IMR-90 (cell line): ENCODE results near the gene CANT1. TPM values are rescaled to one million over a fixed set of nuclear protein-coding genes. Genes with fewer than 3 reads are reported as not detected.
A peak's percentile ranks its signal among the peaks of the same experiment; 100 is the strongest.

Experiments used
- ATAC-seq: fragments of 200-7000 bp; cut with Tn5 transposase; 2 replicates; pipeline ENCODE4 v1.9.1; 2020; ENCODE audit warnings: low read depth, mild to moderate bottlenecking, moderate library complexity
- BruUV-seq: library from RNA; stranded (reverse); fragments of 400-500 nt; replicated peaks from 2 replicates; lab custom pipeline; 2021; lab: Mats Ljungman, UMichigan
- CTCF ChIA-PET: fragments of 300-600 bp; formaldehyde crosslinking; extraction: SDS; loops from one replicate; lab custom pipeline; 2021; ENCODE audit warnings: antibody characterized with exemption; lab: Yijun Ruan, JAX
- POLR2A ChIA-PET: fragments of 300-600 bp; sonication (Branson Sonifier 250); formaldehyde crosslinking; loops from one replicate; lab custom pipeline; 2022; ENCODE audit warnings: antibody characterized with exemption; ENCODE audit not compliant: unreplicated experiment; lab: Charles Lee
- DNase-seq: peaks from one replicate; pipeline ENCODE4 v3.0.0; 2013
- H2AFZ ChIP-seq: replicated peaks from 2 replicates; pipeline ENCODE3; 2013; ENCODE audit warnings: low read length, mild to moderate bottlenecking; ENCODE audit not compliant: poor library complexity
- H2AK5ac ChIP-seq: 2 replicates; pipeline ENCODE4 v1.6.1; 2013; ENCODE audit warnings: low read depth, low read length, inconsistent platforms
- H2AK9ac ChIP-seq: replicated peaks from 2 replicates; pipeline ENCODE3; 2013; ENCODE audit warnings: mild to moderate bottlenecking, low read depth, low read length, moderate library complexity; ENCODE audit not compliant: poor library complexity
- H2BK120ac ChIP-seq: 2 replicates; pipeline ENCODE4 v1.6.1; 2013; ENCODE audit warnings: low read depth, low read length, inconsistent platforms
- H2BK15ac ChIP-seq: 3 replicates; pipeline ENCODE4 v1.6.1; 2013; ENCODE audit warnings: low read depth, low read length, inconsistent platforms
- H2BK20ac ChIP-seq: 2 replicates; pipeline ENCODE4 v1.6.1; 2013; ENCODE audit warnings: low read depth, mild to moderate bottlenecking, inconsistent platforms, low read length, moderate library complexity
- H2BK5ac ChIP-seq: 2 replicates; pipeline ENCODE4 v1.6.1; 2013; ENCODE audit warnings: mild to moderate bottlenecking, low read depth, low read length, inconsistent platforms; ENCODE audit not compliant: poor library complexity, severe bottlenecking
- H3K14ac ChIP-seq: replicated peaks from 2 replicates; pipeline ENCODE4 v1.6.1; 2013; ENCODE audit warnings: low read depth, low read length, inconsistent platforms
- H3K18ac ChIP-seq: 2 replicates; pipeline ENCODE4 v1.6.1; 2013; ENCODE audit warnings: low read depth, low read length, control low read depth
- H3K23ac ChIP-seq: 2 replicates; pipeline ENCODE4 v1.6.1; 2013; ENCODE audit warnings: low read depth, low read length, inconsistent platforms
- H3K27ac ChIP-seq: 2 replicates; pipeline ENCODE4 v1.5.1; 2013; ENCODE audit warnings: mild to moderate bottlenecking, control low read depth, low read length; ENCODE audit not compliant: insufficient read depth
- H3K27me3 ChIP-seq: 2 replicates; pipeline ENCODE4 v1.6.1; 2013; ENCODE audit warnings: low read length; ENCODE audit not compliant: control insufficient read depth, insufficient read depth
- H3K36me3 ChIP-seq: 2 replicates; pipeline ENCODE4 v1.6.1; 2013; ENCODE audit warnings: low read length, mixed read lengths; ENCODE audit not compliant: control insufficient read depth, insufficient read depth
- H3K4ac ChIP-seq: 2 replicates; pipeline ENCODE4 v1.6.1; 2013; ENCODE audit warnings: low read depth, low read length, inconsistent platforms
- H3K4me1 ChIP-seq: 2 replicates; pipeline ENCODE4 v1.6.1; 2013; ENCODE audit warnings: low read length, mixed read lengths; ENCODE audit not compliant: control insufficient read depth, insufficient read depth
- H3K4me2 ChIP-seq: 2 replicates; pipeline ENCODE4 v1.6.1; 2013; ENCODE audit warnings: low read depth, mild to moderate bottlenecking, control low read depth, low read length, moderate library complexity
- H3K4me3 ChIP-seq: 2 replicates; pipeline ENCODE4 v1.5.1; 2013; ENCODE audit warnings: low read depth, mild to moderate bottlenecking, control low read depth, low read length, moderate library complexity; ENCODE audit not compliant: insufficient read depth
- H3K56ac ChIP-seq: 2 replicates; pipeline ENCODE4 v1.6.1; 2013; ENCODE audit warnings: low read length, inconsistent platforms; ENCODE audit not compliant: insufficient read depth; ENCODE audit errors: extremely low read depth
- H3K79me1 ChIP-seq, 2 experiments: 2 replicates each; pipeline ENCODE4 v1.6.1; 2013; ENCODE audit warnings: low read length in 2 of 2, inconsistent platforms in 1 of 2, low read depth in 1 of 2
- H3K9ac ChIP-seq: 2 replicates; pipeline ENCODE4 v1.6.1; 2013; ENCODE audit warnings: low read depth, low read length, control low read depth
- H3K9me1 ChIP-seq: 2 replicates; pipeline ENCODE4 v1.6.1; 2013; ENCODE audit warnings: low read length, inconsistent platforms; ENCODE audit not compliant: insufficient read depth
- H3K9me3 ChIP-seq: 2 replicates; pipeline ENCODE4 v1.6.1; 2013; ENCODE audit warnings: low read length; ENCODE audit not compliant: control insufficient read depth, insufficient read depth
- H4K20me1 ChIP-seq: 2 replicates; pipeline ENCODE4 v1.6.1; 2013; ENCODE audit warnings: low read length, inconsistent platforms; ENCODE audit not compliant: insufficient read depth
- H4K5ac ChIP-seq: 2 replicates; pipeline ENCODE4 v1.6.1; 2013; ENCODE audit warnings: mild to moderate bottlenecking, low read depth, low read length, control low read depth
- H4K8ac ChIP-seq, 2 experiments: 2 replicates each; pipeline ENCODE4 v1.6.1; 2013; ENCODE audit warnings: low read depth in 2 of 2, low read length in 2 of 2, control low read depth in 1 of 2, inconsistent platforms in 1 of 2
- H4K91ac ChIP-seq: 2 replicates; pipeline ENCODE4 v1.6.1; 2013; ENCODE audit warnings: low read depth, low read length, inconsistent platforms; ENCODE audit not compliant: insufficient read depth
- CEBPB ChIP-seq: IDR thresholded peaks from 2 replicates; pipeline ENCODE4 v1.6.1; 2012; ENCODE audit warnings: low read depth, low read length, improper control_type of control experiment
- CTCF ChIP-seq: conservative IDR thresholded peaks from 2 replicates; pipeline ENCODE4 v1.5.1; 2012; ENCODE audit warnings: mild to moderate bottlenecking, low read depth, low read length, improper control_type of control experiment
- ELK1 ChIP-seq: fragments of 150-350 bp; IDR thresholded peaks from 2 replicates; pipeline ENCODE4 v1.6.1; 2016; ENCODE audit warnings: low read depth, mild to moderate bottlenecking, low read length, moderate library complexity, borderline replicate concordance
- MAFK ChIP-seq: IDR thresholded peaks from 2 replicates; pipeline ENCODE4 v1.6.1; 2012; ENCODE audit warnings: low read depth, low read length, improper control_type of control experiment
- NFE2L2 ChIP-seq: fragments of 150-350 bp; IDR thresholded peaks from 2 replicates; pipeline ENCODE4 v1.6.1; 2016; ENCODE audit warnings: low read depth, mild to moderate bottlenecking, low read length
- RCOR1 ChIP-seq: IDR thresholded peaks from 2 replicates; pipeline ENCODE4 v1.6.1; 2012; ENCODE audit warnings: mild to moderate bottlenecking, low read length, improper control_type of control experiment; ENCODE audit not compliant: insufficient replicate concordance
- SMC3 ChIP-seq: fragments of 150-350 bp; IDR thresholded peaks from 2 replicates; pipeline ENCODE4 v1.6.1; 2016; ENCODE audit warnings: low read depth, mild to moderate bottlenecking, antibody characterized with exemption, low read length, moderate library complexity
- WGBS, 2 experiments: methylation state at CpG; one replicate each; pipeline versions ENCODE4 v1.1.5 to v1.1.7; 2013; ENCODE audit warnings: missing lambda C conversion rate in 2 of 2; ENCODE audit not compliant: insufficient read length in 1 of 2; ENCODE audit errors: extremely low coverage in 2 of 2; 5-methylcytosine and 5-hydroxymethylcytosine counted together
- dilution Hi-C: fragments of 300-500 bp; cut with HindIII; formaldehyde crosslinking; loops from one replicate; pipeline ENCODE4 v1.14.3; 2018; ENCODE audit warnings: low sequenced_read_pairs; ENCODE audit not compliant: unreplicated experiment
- in situ Hi-C: fragments of 300-500 bp; cut with MboI; formaldehyde crosslinking; loops from 3 replicates; pipeline ENCODE4 v1.14.3; 2019; ENCODE audit warnings: low sequenced_read_pairs, inconsistent platforms, mixed read lengths
- intact Hi-C: fragments of 100-400 bp; cut with micrococcal nuclease; formaldehyde crosslinking; loops from 2 replicates; pipeline ENCODE4 v1.10.0; 2022
- polyA plus RNA-seq, 3 experiments: library from polyadenylated mRNA; depleted of rRNA; stranded (reverse); fragments of >200 nt; gene quantifications; 2 replicates each; pipeline ENCODE4 v1.2.3, GENCODE V29; 2012; ENCODE audit warnings: low replicate concordance in 1 of 3
- total RNA-seq: library from RNA; depleted of rRNA; stranded (reverse); fragments of >200 nt; gene quantifications from 2 replicates; pipeline ENCODE4 v1.2.3, GENCODE V29; 2012

Gene CANT1
- total and polyA plus RNA-seq, 2 of the 4 experiments (the other 2 are of a cell fraction): 51.8 to 73.4 TPM

GRCh38 chr17:79017546-79018369, 8.2 kb upstream of the CANT1 start:
- H3K4me1 ChIP-seq: peaks cover 11% of the 10 kb centered on the region
- in situ Hi-C loops: loop anchor here (10.0 kb wide), 1 partner anchor 377 kb away; no protein-coding TSS in a partner anchor
- ChIA-PET CTCF (interaction anchor here (0.5 to 3.6 kb wide), 2 partner anchors 27 to 48 kb away, joined by 3 to 19 read pairs; no protein-coding TSS in a partner anchor), POLR2A (no interaction called here)
- ATAC-seq (no peak), DNase-seq (no peak)
- H2BK15ac ChIP-seq: no peak overlapping the region
- H3K14ac ChIP-seq: no peak overlapping the region
- H3K9ac ChIP-seq: no peak overlapping the region
- H3K23ac ChIP-seq: no peak overlapping the region
- H3K18ac ChIP-seq: no peak overlapping the region
- BruUV-seq: no TSS peak
- peaks cover 2% of the 10 kb centered on the region; the same call in 1 of the 2 replicates for H3K27me3 ChIP-seq
- WGBS, 2 experiments: 40% methylated on average over 2 of the region's 6 CpGs; no CpG with 5 or more reads in 1 of the 2 experiments
- H3K4me2 ChIP-seq: no peak overlapping the region
- H3K79me1 ChIP-seq: no peaks in the 10 kb centered on the region
- H4K5ac ChIP-seq: no peak overlapping the region
- no peaks in the 10 kb centered on the region for H3K36me3 ChIP-seq
- intact Hi-C loops: no loop called here
- dilution Hi-C loops: no loop called here
- no peak overlapping the region for H2BK20ac ChIP-seq
- H4K91ac ChIP-seq: no peak overlapping the region
- H2AK9ac ChIP-seq: no peak overlapping the region
- H2BK5ac ChIP-seq: no peak overlapping the region
- H3K9me1 ChIP-seq: no peaks in the 10 kb centered on the region
- no peak overlapping the region for H3K4me3 ChIP-seq
- H3K56ac ChIP-seq: no peak overlapping the region
- H3K27ac ChIP-seq: no peak overlapping the region
- no peaks in the 10 kb centered on the region for H3K9me3 ChIP-seq
- H2AK5ac ChIP-seq: no peak overlapping the region
- no peaks in the 10 kb centered on the region for H4K20me1 ChIP-seq
- no peak overlapping the region for H4K8ac ChIP-seq
- H3K4ac ChIP-seq: no peak overlapping the region
- no peak overlapping the region for H2BK120ac ChIP-seq
- H2AFZ ChIP-seq: no peak overlapping the region
- TF ChIP-seq NFE2L2 (no peak), SMC3 (no peak), RCOR1 (no peak), ELK1 (no peak), CTCF (no peak), MAFK (no peak), CEBPB (0 out of 2 replicates have a peak, but pooled peaks have one; percentile 13)
